Chondrocyte (in vitro differentiated cells): ENCODE data around the gene GGACT. TPM values are rescaled to one million over a fixed set of nuclear protein-coding genes. Genes with fewer than 3 reads are reported as not detected.

Experiments used
- DNase-seq: peaks from one replicate; pipeline ENCODE4 v3.0.0; 2021; ENCODE audit warnings: mixed read lengths, low spot score
- H3K27ac Mint-ChIP-seq: one replicate; pipeline ENCODE4 v1.8.0; 2021; ENCODE audit warnings: mild to moderate bottlenecking, moderate library complexity, mixed read lengths; ENCODE audit not compliant: unreplicated experiment
- H3K27me3 Mint-ChIP-seq: 2 replicates; pipeline ENCODE4 v1.8.0; 2021; ENCODE audit warnings: low read depth, mixed read lengths
- H3K36me3 Mint-ChIP-seq: 2 replicates; pipeline ENCODE4 v1.8.0; 2021; ENCODE audit warnings: low read depth, mixed read lengths
- H3K4me1 Mint-ChIP-seq: 2 replicates; pipeline ENCODE4 v1.8.0; 2021; ENCODE audit warnings: low read depth, mild to moderate bottlenecking, mixed read lengths
- H3K4me3 Mint-ChIP-seq: one replicate; pipeline ENCODE4 v1.8.0; 2021; ENCODE audit warnings: mild to moderate bottlenecking, moderate library complexity, mixed read lengths; ENCODE audit not compliant: unreplicated experiment
- H3K9me3 Mint-ChIP-seq: 2 replicates; pipeline ENCODE4 v1.8.0; 2021; ENCODE audit warnings: low read depth, mixed read lengths
- total RNA-seq: library from RNA; stranded (reverse); gene quantifications from 3 replicates; pipeline ENCODE4 v1.2.1, GENCODE V29; 2021
- TF ChIP-seq, protein P1 (sequence below): fragments of 200-600 bp; sonication (generic); IDR thresholded peaks from 2 replicates; pipeline ENCODE4 v1.5.0; 2021; ENCODE audit warnings: antibody characterized with exemption, mild to moderate bottlenecking, moderate library complexity

GGACT gene
- total RNA-seq, 1 donor from 2014 or later = 11.3 TPM

GRCh38 chr13:100502446-100502845 is 86.1 kb downstream of the GGACT start:
- no peaks in the 10 kb centered on the region for H3K9me3 Mint-ChIP-seq
- TF ChIP-seq, protein P1, sequence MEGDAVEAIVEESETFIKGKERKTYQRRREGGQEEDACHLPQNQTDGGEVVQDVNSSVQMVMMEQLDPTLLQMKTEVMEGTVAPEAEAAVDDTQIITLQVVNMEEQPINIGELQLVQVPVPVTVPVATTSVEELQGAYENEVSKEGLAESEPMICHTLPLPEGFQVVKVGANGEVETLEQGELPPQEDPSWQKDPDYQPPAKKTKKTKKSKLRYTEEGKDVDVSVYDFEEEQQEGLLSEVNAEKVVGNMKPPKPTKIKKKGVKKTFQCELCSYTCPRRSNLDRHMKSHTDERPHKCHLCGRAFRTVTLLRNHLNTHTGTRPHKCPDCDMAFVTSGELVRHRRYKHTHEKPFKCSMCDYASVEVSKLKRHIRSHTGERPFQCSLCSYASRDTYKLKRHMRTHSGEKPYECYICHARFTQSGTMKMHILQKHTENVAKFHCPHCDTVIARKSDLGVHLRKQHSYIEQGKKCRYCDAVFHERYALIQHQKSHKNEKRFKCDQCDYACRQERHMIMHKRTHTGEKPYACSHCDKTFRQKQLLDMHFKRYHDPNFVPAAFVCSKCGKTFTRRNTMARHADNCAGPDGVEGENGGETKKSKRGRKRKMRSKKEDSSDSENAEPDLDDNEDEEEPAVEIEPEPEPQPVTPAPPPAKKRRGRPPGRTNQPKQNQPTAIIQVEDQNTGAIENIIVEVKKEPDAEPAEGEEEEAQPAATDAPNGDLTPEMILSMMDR = no peak
- H3K4me3 Mint-ChIP-seq = no peak overlapping the region
- H3K4me1 Mint-ChIP-seq = peaks cover 13% of the 10 kb centered on the region
- no peaks in the 10 kb centered on the region for H3K27me3 Mint-ChIP-seq
- no peak for DNase-seq
- peaks cover 1% of the 10 kb centered on the region for H3K36me3 Mint-ChIP-seq
- no peak overlapping the region for H3K27ac Mint-ChIP-seq

DNA sequence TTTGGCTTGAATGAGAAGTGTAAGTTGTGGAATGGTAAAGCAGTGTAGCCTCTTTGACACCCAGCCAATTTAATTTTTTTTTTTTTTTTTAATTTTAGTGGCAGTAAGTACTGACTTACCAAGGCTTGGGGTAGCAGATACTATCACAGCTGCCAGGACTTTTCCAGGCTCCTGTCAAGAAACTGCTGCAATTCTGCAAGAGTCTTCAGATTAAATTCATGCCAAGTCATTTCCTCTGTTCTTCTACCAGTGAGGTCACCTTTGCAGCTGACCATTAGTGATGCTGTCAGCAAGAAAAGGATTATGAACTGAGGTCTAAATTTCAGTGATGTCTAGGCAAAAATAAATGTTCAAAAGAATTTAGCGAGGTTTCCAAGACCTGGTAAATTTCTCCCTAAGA is 91.2 kb downstream of the GGACT start:
- Mint-ChIP-seq H3K4me1 (peaks cover 15% of the 10 kb centered on the region), H3K36me3 (peaks cover 1% of the 10 kb centered on the region), H3K9me3 (no peaks in the 10 kb centered on the region), H3K27ac (peak overlapping the region; percentile 83), H3K4me3 (no peak overlapping the region), H3K27me3 (no peaks in the 10 kb centered on the region)
- DNase-seq = no peak
- TF ChIP-seq, protein P1 = no peak

DNA sequence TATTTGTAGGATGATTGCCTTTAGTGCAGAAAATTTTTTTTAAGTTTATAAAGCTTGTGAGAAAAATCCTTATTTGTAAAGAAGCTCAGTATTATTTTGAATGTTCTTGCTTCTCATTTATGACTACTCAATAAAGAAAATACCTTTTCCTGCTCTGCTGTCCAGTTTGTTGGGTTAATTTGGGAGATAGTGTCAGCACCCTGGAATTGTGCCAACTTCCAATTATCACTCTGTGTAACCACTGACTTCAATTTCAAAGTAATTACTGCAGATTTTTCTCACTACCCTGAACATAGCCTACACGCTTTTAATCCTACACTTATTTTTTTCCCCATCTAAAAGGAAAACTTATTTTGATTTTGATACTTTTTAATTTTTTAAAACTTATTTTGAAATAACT is 93.1 kb downstream of the GGACT start:
- no peaks in the 10 kb centered on the region for H3K9me3 Mint-ChIP-seq
- H3K4me3 Mint-ChIP-seq = no peak overlapping the region
- TF ChIP-seq, protein P1 = no peak
- H3K36me3 Mint-ChIP-seq = peaks cover 1% of the 10 kb centered on the region
- peaks cover 26% of the 10 kb centered on the region for H3K4me1 Mint-ChIP-seq
- H3K27ac Mint-ChIP-seq = no peak overlapping the region
- DNase-seq = no peak
- no peaks in the 10 kb centered on the region for H3K27me3 Mint-ChIP-seq

DNA sequence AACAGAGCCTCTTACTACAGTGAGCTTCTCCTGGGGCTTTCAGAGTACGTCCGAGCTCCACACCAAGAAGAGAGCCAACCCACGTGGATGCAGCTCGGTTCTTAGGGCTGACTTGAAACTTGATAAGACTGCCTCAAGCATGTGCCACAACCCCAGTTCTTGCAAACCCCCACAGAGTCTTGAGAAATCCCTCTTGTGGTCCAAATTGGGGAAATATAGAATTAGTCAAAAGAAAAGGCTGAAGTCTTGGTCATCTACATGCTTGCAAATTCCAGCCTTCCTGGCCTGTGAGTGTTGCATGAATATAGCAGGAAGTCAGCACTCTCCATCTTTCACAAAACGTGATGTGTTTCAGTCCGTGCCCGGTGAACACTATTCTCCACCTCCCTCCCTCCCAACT is 95.2 kb downstream of the GGACT start:
- Mint-ChIP-seq H3K27me3 (no peaks in the 10 kb centered on the region), H3K4me3 (no peak overlapping the region), H3K36me3 (peaks cover 1% of the 10 kb centered on the region), H3K4me1 (peaks cover 33% of the 10 kb centered on the region), H3K27ac (no peak overlapping the region), H3K9me3 (no peaks in the 10 kb centered on the region)
- DNase-seq = no peak
- TF ChIP-seq, protein P1 = no peak

GRCh38 chr13:100491164-100491842 is 97.3 kb downstream of the GGACT start:
- TF ChIP-seq, protein P1 = peak; percentile 59
- peak overlapping the region; percentile 76 for H3K27ac Mint-ChIP-seq
- no peaks in the 10 kb centered on the region for H3K27me3 Mint-ChIP-seq
- DNase-seq = no peak
- H3K36me3 Mint-ChIP-seq = peaks cover 1% of the 10 kb centered on the region
- H3K9me3 Mint-ChIP-seq = no peaks in the 10 kb centered on the region
- no peak overlapping the region for H3K4me3 Mint-ChIP-seq
- H3K4me1 Mint-ChIP-seq = peaks cover 26% of the 10 kb centered on the region
